Peyer's patch (tissue), 4 donors: ENCODE results near the gene ANKRD60.
A peak's percentile ranks its signal among the peaks of the same experiment; 100 is the strongest.

ENCODE experiments used
- CTCF ChIP-seq, 6 experiments: fragments of 450-650 bp in 4 of 6; fragments of 200-600 bp in 2 of 6; sonication (generic) in 1 of 6; IDR thresholded peaks; one replicate each; pipeline ENCODE4 v1.5.1; 2017 to 2019; ENCODE audit warnings: antibody characterized with exemption in 6 of 6, mild to moderate bottlenecking in 3 of 6, moderate library complexity in 1 of 6
- POLR2A ChIP-seq, 2 donors: fragments of 450-650 bp; IDR thresholded peaks; one replicate each; pipeline ENCODE4 v1.5.1; 2017; ENCODE audit warnings: antibody characterized with exemption in 2 of 2, mild to moderate bottlenecking in 2 of 2, moderate library complexity in 2 of 2

- TF ChIP-seq CTCF (IDR thresholded peaks at IDR 0.05) = peak in 2 of 6 experiments; percentile 22 to 31
- no peak for TF ChIP-seq POLR2A (IDR thresholded peaks at IDR 0.05)
These were observed 17.9 kb upstream of the ANKRD60 start for GRCh38 chr20:58246346-58246745.
